ENCODE results near the gene STARD9.

Gene STARD9

GRCh38 chr15:42694398-42694797 is 119.0 kb downstream of the STARD9 start:
- DNase-seq (ENCODE audit: low read depth in 3 of 3) = no peak

DNA sequence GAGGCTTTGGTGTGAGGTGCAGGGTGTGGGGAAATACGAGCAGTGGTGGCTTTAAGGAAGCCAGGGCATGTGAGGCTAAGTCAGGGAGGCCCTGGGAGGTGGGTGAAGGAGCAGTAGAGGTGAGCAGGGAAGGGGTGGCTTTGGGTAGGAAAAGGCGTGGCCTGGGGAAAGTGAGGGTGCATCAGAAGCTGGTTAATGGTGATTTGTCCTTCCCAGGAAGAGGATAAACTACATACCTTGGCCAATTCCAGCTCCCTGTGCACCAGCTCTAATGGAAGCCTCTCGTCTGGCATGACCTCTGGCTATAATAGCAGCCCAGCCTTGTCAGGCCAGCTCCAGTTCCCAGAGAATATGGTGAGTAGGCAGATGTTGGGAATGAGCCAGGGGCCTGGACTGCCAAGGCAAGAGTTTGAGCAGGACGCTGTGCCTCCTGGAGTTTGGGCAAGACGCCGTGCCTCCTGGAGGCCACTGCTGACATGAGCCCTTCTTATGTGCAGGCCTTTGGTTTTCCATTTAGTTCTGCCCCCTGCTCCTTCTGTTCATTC is 120.2 kb downstream of the STARD9 start:
- no peak for DNase-seq (ENCODE audit: low read depth in 3 of 3)

DNA sequence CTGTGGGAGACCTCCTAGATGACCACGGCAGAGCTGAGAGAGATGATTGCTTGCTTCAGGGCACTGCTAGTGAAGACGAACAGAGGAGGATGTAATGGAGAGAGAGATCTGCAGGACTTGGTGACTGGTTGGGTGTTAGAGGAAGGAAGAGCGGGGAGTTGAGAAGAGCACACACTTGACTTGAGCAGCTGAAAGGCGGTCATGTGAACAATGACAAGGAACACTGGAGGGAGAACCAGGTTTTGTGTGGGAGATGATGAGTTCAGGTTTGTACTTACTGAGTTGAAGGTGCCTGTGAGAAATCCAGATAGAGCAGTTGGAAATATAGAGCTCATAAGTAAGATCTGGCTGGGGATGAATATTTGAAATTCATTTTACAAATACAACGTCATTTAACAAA is 121.2 kb downstream of the STARD9 start:
- no peak for DNase-seq (ENCODE audit: low read depth in 3 of 3)

- DNase-seq (ENCODE audit: low read depth in 3 of 3) = peak in 2 of 3 experiments; percentile 35 to 36
Observed at GRCh38 chr15:42704492-42704926, 129.1 kb downstream of the STARD9 start.

GRCh38 chr15:42705336-42705735 is 129.9 kb downstream of the STARD9 start:
- no peak for DNase-seq (ENCODE audit: low read depth in 3 of 3)

DNA sequence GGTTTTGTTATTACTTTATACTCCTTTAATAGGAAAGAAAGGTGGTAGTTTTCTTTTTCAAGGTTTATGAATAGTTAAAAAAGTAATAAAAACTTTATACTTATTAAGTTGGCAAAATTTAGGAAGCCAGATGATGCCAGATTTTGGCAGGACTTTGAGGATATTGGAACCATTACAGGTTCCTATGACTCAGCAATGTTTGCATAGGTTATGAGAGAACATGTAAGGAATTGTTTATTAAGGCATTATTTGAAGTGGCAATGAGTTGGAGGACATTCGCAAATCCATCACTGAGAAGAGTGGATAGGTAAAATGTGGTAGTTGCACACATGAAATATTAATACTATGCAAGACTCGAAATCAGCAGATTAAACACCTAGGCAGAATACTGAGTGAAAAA is 131.7 kb downstream of the STARD9 start:
- DNase-seq (ENCODE audit: low read depth in 3 of 3) = no peak

DNA sequence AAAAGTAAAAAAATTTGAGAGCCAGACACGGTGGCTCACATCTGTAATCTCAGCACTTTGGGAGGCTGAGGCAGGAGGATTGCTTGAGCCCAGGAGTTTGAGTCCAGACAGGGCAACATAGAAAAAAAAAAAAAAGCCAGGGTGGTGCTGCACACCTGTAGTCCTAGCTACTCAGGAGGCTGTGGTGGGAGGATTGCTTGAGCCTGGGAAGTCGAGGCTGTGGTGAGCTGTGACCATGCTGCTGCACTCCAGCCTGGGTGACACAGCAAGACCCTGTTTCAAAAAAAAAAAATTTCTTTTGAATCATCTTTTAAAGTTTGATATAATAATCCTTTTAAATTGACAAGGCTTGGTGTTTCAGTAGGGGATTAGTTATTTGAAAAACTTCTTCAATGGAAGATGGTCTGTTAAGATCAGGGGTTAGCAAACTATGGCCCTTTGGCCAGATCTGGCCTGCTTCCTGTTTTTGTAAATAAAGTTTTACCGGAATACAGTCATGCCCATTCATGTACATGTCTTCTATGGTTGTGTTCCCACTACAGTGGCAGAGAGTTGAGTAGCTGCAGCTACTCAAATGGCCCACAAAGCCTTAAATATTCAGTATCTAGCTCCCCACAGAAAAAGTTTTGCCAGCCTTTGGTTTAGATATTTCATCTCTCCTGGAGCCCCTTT is 132.6 kb downstream of the STARD9 start:
- DNase-seq (ENCODE audit: low read depth in 3 of 3) = no peak

- no peak for DNase-seq (ENCODE audit: low read depth in 3 of 3)
Observed at GRCh38 chr15:42710662-42711061, 135.3 kb downstream of the STARD9 start.

GRCh38 chr15:42711746-42712145 is 136.3 kb downstream of the STARD9 start:
- no peak for DNase-seq (ENCODE audit: low read depth in 3 of 3)

DNA sequence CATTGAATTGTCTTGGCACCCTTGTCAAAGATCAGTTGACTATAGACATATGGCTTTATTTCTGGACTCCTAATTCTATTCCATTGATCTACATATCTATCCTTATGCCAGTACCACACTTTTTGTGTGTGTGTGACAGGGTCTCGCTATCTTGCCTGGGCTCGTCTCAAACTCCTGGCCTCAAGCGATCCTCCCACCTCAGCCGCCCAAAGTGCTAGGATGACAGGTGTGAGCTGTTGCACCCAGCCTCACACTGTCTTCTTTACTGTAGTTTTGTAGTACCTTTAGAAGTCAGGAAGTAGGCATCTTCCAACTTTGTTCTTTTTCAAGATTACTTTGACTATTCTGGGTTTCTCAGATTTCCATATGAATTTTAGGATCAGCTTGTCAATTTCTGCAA is 137.2 kb downstream of the STARD9 start:
- no peak for DNase-seq (ENCODE audit: low read depth in 3 of 3)

DNA sequence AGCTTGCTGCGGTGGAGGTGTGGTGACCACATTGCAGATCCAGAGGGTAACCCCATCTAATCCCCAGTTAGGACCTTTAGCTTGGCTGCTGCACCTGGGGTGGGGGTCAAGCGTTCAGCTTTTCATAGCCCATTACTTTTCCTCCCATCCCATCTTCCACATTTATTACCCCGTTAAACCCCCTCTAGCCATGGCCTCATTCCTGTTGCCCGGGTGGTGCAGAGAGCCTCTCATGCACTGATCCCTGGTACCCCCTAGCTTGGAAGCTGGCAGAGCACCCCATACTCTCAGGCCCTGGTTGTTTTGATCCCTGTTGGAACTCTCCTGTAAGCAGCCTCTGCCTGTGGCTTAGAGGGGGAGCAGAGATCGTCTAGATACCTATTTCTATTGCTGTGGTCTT is 140.7 kb downstream of the STARD9 start:
- DNase-seq (ENCODE audit: low read depth in 3 of 3) = no peak

GRCh38 chr15:42716626-42717025 is 141.2 kb downstream of the STARD9 start:
- DNase-seq (ENCODE audit: low read depth in 3 of 3) = no peak

DNA sequence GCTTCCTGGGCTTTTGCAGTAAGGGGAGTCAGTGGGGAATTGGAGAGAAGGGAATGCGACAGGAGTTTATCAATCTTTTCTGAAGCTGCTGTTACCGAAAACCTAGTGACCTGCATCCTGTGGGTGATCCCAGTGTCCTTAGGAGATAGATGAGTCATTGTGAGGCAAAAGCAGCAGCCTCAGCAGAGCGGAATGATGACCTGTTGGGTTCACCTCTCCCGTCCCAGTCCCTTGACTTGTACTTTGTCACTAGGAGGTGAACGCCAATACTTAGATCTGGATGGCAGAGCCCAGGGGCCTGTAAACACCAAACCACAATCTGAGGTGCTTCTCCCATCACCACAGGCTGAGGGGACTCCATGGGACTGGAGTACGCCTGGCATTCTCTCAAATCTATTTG is 143.6 kb downstream of the STARD9 start:
- no peak for DNase-seq (ENCODE audit: low read depth in 3 of 3)

DNA sequence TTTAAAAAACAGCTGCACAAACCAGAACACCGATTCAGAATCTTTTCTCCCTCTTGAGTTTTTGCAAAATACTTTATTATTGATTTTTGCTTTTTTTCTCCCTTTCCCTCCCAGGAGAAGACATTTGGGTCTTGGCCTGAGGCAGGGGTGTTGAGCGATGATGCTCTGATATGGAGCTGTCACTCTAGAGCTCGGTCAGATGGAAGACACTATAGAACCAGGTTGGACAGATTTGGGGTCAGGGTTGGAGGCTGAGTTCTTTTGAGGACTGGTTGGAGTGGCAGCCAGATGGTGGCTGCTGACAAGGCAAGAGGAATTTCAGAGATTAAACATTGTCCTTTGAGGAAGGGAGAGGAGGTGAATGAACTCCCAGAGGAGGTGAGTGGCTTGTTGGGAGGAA is 144.7 kb downstream of the STARD9 start:
- DNase-seq (ENCODE audit: low read depth in 3 of 3) = no peak

DNA sequence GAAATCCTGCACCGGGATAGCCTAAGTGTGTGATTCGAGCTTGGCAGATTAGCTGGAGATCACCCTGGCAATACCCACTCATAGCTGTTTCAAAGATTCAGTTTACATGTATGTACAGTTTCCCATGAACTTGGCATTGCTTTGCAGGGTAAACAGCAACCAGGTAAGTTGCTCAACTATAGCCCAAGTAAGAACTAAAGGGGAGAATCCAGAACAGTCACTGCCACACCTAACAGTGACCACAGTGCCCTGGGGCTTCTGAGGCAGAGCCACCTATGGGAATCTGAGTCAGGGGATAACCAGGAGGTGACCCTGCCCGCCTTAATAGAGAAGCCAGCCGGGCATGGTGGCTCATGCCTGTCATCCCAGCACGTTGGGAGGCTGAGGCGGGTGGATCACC is 145.6 kb downstream of the STARD9 start:
- no peak for DNase-seq (ENCODE audit: low read depth in 3 of 3)

DNA sequence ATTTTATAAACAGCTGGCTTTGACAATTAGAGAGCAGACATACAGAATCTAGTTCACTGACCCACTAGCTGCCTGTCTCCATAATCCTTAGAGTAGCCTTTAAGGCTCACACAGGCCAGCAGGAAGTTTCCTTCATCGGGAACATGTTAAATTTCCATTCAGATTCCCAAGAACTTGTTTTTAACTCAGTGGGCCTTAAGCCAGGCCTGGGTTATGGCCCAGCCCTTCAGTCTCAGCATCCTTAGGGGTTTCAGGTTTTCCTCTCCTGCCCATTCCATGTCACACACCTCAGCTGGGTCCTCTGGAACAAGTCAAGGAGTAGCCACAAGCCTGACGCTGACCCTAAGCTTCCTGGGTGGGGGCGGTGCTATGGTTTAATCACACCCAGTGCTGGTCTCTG is 146.5 kb downstream of the STARD9 start:
- no peak for DNase-seq (ENCODE audit: low read depth in 3 of 3)

DNA sequence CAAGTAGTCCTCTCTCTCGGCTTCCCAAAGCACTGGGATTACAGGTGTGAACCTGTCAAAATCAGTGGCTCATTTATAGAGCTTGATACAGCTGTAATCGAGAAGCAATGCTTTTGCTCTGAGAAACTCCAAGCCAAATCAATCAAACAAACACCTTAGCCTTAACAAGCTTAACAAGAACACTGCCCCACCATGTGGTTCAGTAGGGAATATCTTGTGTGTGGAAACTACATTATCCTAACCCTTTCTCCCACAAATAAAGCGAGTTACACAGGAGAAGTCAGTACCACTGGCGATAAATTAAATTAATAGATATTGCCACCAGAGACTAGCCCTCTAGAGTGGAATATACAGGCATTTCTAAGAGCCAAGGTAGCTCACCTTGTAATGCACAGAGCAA is 147.7 kb downstream of the STARD9 start:
- no peak for DNase-seq (ENCODE audit: low read depth in 3 of 3)

DNA sequence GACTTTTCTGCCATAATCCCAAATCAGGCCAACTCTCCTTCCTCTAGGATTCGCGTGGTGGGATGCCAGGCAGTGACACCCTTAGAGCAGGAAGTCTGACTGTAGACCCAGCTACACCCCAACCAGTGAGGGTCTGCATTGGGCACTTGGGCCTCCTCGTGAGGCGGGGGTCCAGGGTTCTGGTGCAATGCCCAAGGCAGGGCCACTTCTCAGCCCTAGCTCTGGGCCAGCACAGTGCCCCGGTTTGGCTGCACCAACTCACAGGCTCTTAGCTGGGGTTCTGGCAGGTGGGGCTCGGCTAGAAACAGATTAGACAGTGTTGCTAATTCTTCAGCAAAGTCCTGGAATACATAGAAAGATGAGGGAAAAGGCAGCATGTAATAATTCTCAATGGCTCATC is 148.9 kb downstream of the STARD9 start:
- DNase-seq (ENCODE audit: low read depth in 3 of 3) = no peak

GRCh38 chr15:42725331-42725903 is 150.0 kb downstream of the STARD9 start:
- DNase-seq (ENCODE audit: low read depth in 3 of 3) = no peak

GRCh38 chr15:42726114-42726513 is 150.7 kb downstream of the STARD9 start:
- no peak for DNase-seq (ENCODE audit: low read depth in 3 of 3)

GRCh38 chr15:42727750-42728381 is 152.5 kb downstream of the STARD9 start:
- no peak for DNase-seq (ENCODE audit: low read depth in 3 of 3)

GRCh38 chr15:42728560-42728959 is 153.2 kb downstream of the STARD9 start:
- DNase-seq (ENCODE audit: low read depth in 3 of 3) = no peak

DNA sequence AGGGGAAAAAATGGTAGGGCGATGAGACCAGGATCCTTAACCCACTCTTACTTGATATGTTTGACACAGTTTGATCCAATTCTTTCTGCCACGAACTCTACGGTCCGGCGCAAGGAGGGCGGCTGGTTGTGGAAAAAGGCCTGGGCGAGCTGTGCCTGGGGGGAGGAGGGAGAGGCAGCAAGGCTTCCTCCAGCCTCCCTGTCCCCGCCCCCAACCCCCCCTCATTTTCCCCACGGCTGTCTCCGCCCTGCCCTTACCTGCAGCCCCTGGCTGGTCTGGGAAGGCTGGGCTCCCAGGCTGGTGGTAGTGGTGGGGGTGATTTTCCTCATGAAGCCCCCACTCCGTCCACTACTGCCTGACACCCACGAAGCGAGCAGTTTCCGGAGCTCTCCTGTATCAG is 153.6 kb downstream of the STARD9 start:
- no peak for DNase-seq (ENCODE audit: low read depth in 3 of 3)
